Stimulated activated CD4-positive, alpha-beta T cell treated with anti-CD3 and anti-CD28 coated beads, Interleukin-4, amount 100 ng/mL, for 48 hours (primary cell): ENCODE data around the gene BMP7.
"Not testable (repeated sequence)": the region's sequence is repeated elsewhere in the genome, so short reads cannot be mapped to it uniquely, and the experiment has no call there.

Experiments used
- DNase-seq, 2 donors: peaks; one replicate each; pipeline ENCODE4 v3.0.0-alpha.2; 2020; ENCODE audit warnings: low read depth in 2 of 2

Gene BMP7

GRCh38 chr20:57249772-57250171 is 16.7 kb downstream of the BMP7 start:
- DNase-seq: no peak

- no peak for DNase-seq
These were observed 17.4 kb downstream of the BMP7 start for GRCh38 chr20:57249073-57249472.

GRCh38 chr20:57248132-57248797 is 18.2 kb downstream of the BMP7 start:
- DNase-seq: no peak

GRCh38 chr20:57247292-57247965 is 19.0 kb downstream of the BMP7 start:
- no peak for DNase-seq

- DNase-seq: no peak
These were observed 20.4 kb downstream of the BMP7 start for GRCh38 chr20:57245997-57246396.

GRCh38 chr20:57244627-57245214 is 21.7 kb downstream of the BMP7 start:
- no peak for DNase-seq

GRCh38 chr20:57244221-57244585 is 22.2 kb downstream of the BMP7 start:
- DNase-seq: no peak

- DNase-seq: no peak
These were observed 22.8 kb downstream of the BMP7 start for GRCh38 chr20:57243480-57244220.

GRCh38 chr20:57242414-57242813 is 24.0 kb downstream of the BMP7 start:
- no peak for DNase-seq

- no peak for DNase-seq
These were observed 25.0 kb downstream of the BMP7 start for GRCh38 chr20:57241363-57241991.

- no peak for DNase-seq
These were observed 25.7 kb downstream of the BMP7 start for GRCh38 chr20:57240581-57241362.

GRCh38 chr20:57239725-57240124 is 26.7 kb downstream of the BMP7 start:
- not testable (repeated sequence) for DNase-seq

GRCh38 chr20:57239324-57239723 is 27.1 kb downstream of the BMP7 start:
- not testable (repeated sequence) for DNase-seq

- no peak for DNase-seq
These were observed 28.4 kb downstream of the BMP7 start for GRCh38 chr20:57238089-57238488.

GRCh38 chr20:57237585-57237953 is 28.9 kb downstream of the BMP7 start:
- DNase-seq: no peak

GRCh38 chr20:57236813-57237584 is 29.4 kb downstream of the BMP7 start:
- no peak for DNase-seq

- DNase-seq: no peak
These were observed 31.7 kb downstream of the BMP7 start for GRCh38 chr20:57234556-57235251.

- no peak for DNase-seq
These were observed 34.5 kb downstream of the BMP7 start for GRCh38 chr20:57231951-57232428.

- DNase-seq: no peak
These were observed 35.3 kb downstream of the BMP7 start for GRCh38 chr20:57231161-57231560.

- no peak for DNase-seq
These were observed 36.2 kb downstream of the BMP7 start for GRCh38 chr20:57230247-57230646.
